Lower leg skin (tissue), 3 donors: ENCODE measurements around the gene TREM2.

ENCODE experiments used
- CTCF ChIP-seq, 3 donors: fragments of 450-650 bp; IDR thresholded peaks; one replicate each; pipeline ENCODE4 v1.5.1; 2016; ENCODE audit warnings: antibody characterized with exemption in 3 of 3, mild to moderate bottlenecking in 3 of 3, moderate library complexity in 2 of 3
- POLR2A ChIP-seq, 2 donors: fragments of 450-650 bp; IDR thresholded peaks; one replicate each; pipeline ENCODE4 v1.6.1; 2016 to 2017; ENCODE audit warnings: antibody characterized with exemption in 2 of 2, mild to moderate bottlenecking in 1 of 2, moderate library complexity in 1 of 2

GRCh38 chr6:41204156-41204555 is 41.2 kb upstream of the TREM2 start:
- no peak for TF ChIP-seq CTCF (IDR thresholded peaks at IDR 0.05)
- TF ChIP-seq POLR2A (IDR thresholded peaks at IDR 0.05) = no peak
